ENCODE measurements around the gene FGF14.

The FGF14 gene

DNA sequence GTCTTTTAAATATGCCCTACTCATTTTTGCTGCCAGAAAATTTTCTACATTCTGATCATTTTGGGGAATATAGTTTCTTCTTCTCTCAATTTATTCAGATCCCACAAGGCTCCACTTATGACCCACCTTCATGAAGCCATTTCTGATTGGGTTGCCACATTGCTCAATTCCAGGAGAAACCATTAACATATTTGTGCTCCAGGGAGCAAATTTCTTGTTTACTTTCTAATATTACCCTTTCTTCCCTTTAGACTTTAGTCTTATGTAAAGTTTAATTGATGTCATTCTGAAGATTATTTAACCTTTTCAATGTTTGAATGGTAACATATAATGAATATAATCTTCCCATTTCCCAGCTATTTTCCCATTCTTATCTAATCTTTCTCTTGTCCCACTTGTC is 617.5 kb downstream of the FGF14 start:
- no peak for DNase-seq (ENCODE audit: low spot score)
- TF ChIP-seq, protein P1, sequence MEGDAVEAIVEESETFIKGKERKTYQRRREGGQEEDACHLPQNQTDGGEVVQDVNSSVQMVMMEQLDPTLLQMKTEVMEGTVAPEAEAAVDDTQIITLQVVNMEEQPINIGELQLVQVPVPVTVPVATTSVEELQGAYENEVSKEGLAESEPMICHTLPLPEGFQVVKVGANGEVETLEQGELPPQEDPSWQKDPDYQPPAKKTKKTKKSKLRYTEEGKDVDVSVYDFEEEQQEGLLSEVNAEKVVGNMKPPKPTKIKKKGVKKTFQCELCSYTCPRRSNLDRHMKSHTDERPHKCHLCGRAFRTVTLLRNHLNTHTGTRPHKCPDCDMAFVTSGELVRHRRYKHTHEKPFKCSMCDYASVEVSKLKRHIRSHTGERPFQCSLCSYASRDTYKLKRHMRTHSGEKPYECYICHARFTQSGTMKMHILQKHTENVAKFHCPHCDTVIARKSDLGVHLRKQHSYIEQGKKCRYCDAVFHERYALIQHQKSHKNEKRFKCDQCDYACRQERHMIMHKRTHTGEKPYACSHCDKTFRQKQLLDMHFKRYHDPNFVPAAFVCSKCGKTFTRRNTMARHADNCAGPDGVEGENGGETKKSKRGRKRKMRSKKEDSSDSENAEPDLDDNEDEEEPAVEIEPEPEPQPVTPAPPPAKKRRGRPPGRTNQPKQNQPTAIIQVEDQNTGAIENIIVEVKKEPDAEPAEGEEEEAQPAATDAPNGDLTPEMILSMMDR (IDR thresholded peaks at IDR 0.05; ENCODE audit: extremely low read depth, insufficient read depth, missing control alignments) = no peak
- in situ Hi-C loops (cut with MboI; ENCODE audit: low pct_unique_long_range_greater_than_20kb, low sequenced_read_pairs, unreplicated experiment) = no loop called here

DNA sequence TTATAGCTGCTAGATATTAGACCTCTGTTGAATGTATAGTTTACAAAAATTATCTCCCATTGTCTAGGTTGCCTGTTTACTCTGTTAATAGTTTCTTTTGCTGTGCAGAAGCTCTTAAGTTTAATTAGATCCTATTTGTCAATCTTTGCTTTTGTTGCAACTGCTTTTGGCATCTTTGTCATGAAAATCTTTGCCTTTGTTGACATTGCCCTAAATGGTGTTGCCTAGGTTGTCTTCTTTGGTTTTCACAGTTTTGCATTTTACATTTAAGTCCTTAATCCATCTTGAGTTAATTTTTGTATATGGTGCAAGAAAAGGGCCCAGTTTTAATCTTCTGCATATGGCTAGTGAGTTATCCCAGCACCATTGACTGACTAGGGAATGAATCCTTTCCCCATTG is 618.3 kb downstream of the FGF14 start:
- TF ChIP-seq, protein P1 (IDR thresholded peaks at IDR 0.05; ENCODE audit: extremely low read depth, insufficient read depth, missing control alignments) = no peak
- in situ Hi-C loops (cut with MboI; ENCODE audit: low pct_unique_long_range_greater_than_20kb, low sequenced_read_pairs, unreplicated experiment) = no loop called here
- no peak for DNase-seq (ENCODE audit: low spot score)

DNA sequence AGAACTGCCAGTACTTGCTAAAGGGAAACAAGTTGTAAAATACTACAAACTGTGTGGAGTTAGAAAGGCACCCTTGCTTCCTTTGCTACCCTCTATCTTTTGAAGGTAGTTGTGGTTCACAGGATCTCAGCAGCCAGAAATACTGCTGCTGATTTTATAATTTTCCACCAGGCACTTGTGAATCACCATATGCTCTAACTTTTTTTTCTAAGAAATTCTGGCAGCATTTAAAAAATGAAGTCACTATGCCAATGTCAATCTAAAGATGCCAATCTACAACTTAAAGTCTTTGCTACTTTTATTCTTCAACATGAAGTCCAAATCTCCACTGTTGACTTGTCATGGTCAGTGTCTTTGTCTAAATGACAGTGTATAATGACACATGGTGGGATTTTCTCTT is 621.6 kb downstream of the FGF14 start:
- in situ Hi-C loops (cut with MboI; ENCODE audit: low pct_unique_long_range_greater_than_20kb, low sequenced_read_pairs, unreplicated experiment) = no loop called here
- TF ChIP-seq, protein P1 (IDR thresholded peaks at IDR 0.05; ENCODE audit: extremely low read depth, insufficient read depth, missing control alignments) = no peak
- DNase-seq (ENCODE audit: low spot score) = no peak

DNA sequence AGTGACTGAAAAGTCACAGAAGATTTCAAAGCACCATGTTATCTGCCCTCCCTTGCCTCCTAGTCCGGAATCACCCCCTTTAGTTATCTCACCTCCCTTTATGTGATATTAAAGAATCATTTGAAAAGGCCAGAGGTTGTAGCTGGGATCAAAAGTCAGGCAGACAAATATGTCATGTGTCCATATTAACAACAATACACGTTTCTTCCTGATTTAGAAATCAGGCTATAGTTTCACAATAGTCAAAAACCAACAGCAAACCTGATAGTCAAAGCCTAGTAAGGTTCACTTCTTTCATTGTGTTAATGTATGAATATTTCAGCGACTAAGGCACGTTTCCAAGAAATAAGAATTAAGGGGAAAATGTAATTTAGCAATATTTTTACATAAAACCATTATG is 622.7 kb downstream of the FGF14 start:
- no peak for DNase-seq (ENCODE audit: low spot score)
- in situ Hi-C loops (cut with MboI; ENCODE audit: low pct_unique_long_range_greater_than_20kb, low sequenced_read_pairs, unreplicated experiment) = no loop called here
- TF ChIP-seq, protein P1 (IDR thresholded peaks at IDR 0.05; ENCODE audit: extremely low read depth, insufficient read depth, missing control alignments) = no peak

DNA sequence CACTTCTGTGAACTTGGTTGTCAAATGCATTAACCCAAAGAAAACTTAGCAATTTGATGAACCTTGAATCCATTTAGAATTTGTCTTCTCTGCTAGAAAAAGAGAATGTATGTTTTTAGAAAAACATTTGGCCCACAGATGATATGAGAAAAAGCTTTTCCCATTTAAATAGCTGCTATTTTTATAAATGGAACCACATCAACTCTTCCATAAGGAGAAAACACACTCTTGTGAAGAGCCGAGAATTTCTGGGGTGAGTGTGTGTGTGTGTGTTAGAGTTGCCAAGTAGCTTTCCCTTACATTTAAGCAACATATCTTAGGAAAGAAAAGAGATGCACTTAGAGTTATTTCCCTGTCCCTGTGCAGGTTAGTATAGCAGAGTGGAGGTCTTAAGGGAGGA is 626.6 kb downstream of the FGF14 start:
- in situ Hi-C loops (cut with MboI; ENCODE audit: low pct_unique_long_range_greater_than_20kb, low sequenced_read_pairs, unreplicated experiment) = no loop called here
- TF ChIP-seq, protein P1 (IDR thresholded peaks at IDR 0.05; ENCODE audit: extremely low read depth, insufficient read depth, missing control alignments) = no peak
- no peak for DNase-seq (ENCODE audit: low spot score)

DNA sequence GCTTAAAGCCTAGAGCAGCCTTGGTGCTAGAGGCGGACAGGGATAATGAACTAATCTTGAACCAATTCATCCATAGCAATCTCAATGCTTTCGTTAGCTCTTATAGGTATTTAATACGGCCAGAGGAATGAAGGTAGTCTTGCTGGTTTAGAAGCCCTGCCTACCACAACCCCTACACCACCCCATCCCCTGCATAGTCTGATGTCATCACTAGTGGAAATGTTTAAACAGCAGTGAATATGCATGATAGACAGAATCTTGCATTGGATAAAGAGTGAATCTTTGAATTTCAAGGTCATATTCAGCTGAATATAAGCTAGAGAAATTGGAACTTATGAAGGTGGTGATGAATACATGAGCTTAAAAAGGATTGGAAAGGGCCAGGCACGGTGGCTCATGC is 627.5 kb downstream of the FGF14 start:
- in situ Hi-C loops (cut with MboI; ENCODE audit: low pct_unique_long_range_greater_than_20kb, low sequenced_read_pairs, unreplicated experiment) = loop anchor here (25.0 kb wide), 2 partner anchors 262 to 637 kb away; no protein-coding TSS in a partner anchor
- TF ChIP-seq, protein P1 (IDR thresholded peaks at IDR 0.05; ENCODE audit: extremely low read depth, insufficient read depth, missing control alignments) = no peak
- DNase-seq (ENCODE audit: low spot score) = no peak

DNA sequence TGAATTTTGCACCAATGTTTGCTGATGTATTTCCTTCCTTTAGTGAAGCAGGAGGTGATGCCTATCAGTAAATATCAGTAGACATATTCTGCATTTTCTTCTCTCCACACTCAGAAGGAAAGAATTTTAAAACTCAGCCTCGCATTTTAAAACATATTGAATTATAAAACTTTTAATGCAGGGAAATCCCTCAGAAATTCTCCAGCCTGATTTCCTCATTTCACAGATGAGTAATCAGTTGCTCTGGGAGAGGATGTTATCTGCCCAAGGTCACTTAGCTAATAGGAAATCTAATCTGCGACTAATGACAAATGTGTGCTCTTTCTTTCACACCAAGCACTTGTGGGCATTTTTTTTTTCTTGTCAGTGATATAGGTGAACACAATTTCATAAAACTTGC is 628.8 kb downstream of the FGF14 start:
- TF ChIP-seq, protein P1 (IDR thresholded peaks at IDR 0.05; ENCODE audit: extremely low read depth, insufficient read depth, missing control alignments) = no peak
- in situ Hi-C loops (cut with MboI; ENCODE audit: low pct_unique_long_range_greater_than_20kb, low sequenced_read_pairs, unreplicated experiment) = loop anchor here (25.0 kb wide), 2 partner anchors 261 to 636 kb away; no protein-coding TSS in a partner anchor
- DNase-seq (ENCODE audit: low spot score) = no peak

All from GM13977 (cell line).